Heart right ventricle (tissue), 16 donors: ENCODE measurements around the gene FUS. TPM values are rescaled to one million over a fixed set of nuclear protein-coding genes. Genes with fewer than 3 reads are reported as not detected.

Experiments used
- ATAC-seq, 8 donors: fragments of 200-7000 bp; cut with Tn5 transposase; one replicate each; pipeline ENCODE4 v1.9.1; 2020; ENCODE audit warnings: mild to moderate bottlenecking in 8 of 8, moderate library complexity in 8 of 8, moderate number of reproducible peaks in 1 of 8
- DNase-seq, 2 donors: peaks; one replicate each; pipeline ENCODE4 v3.0.0-alpha.2; 2020
- H3K27ac ChIP-seq, 10 donors: fragments of 200-600 bp; sonication (generic) in 2 of 10; one replicate each; pipeline versions ENCODE4 v1.5.0 to v1.8.0; 2020 to 2022; ENCODE audit warnings: mild to moderate bottlenecking in 3 of 10
- H3K27me3 ChIP-seq, 7 donors: fragments of 200-600 bp; one replicate each; pipeline ENCODE4 v1.8.0; 2021 to 2022; ENCODE audit warnings: mild to moderate bottlenecking in 2 of 7
- H3K36me3 ChIP-seq, 9 donors: fragments of 200-600 bp; sonication (generic) in 1 of 9; one replicate each; pipeline versions ENCODE4 v1.5.0 to v1.8.0; 2020 to 2022; ENCODE audit warnings: mild to moderate bottlenecking in 2 of 9
- H3K4me1 ChIP-seq, 9 donors: fragments of 200-600 bp; sonication (generic) in 1 of 9; one replicate each; pipeline versions ENCODE4 v1.5.0 to v1.8.0; 2020 to 2022; ENCODE audit warnings: mild to moderate bottlenecking in 4 of 9
- H3K4me3 ChIP-seq, 10 donors: fragments of 200-600 bp; sonication (generic) in 2 of 10; one replicate each; pipeline versions ENCODE4 v1.5.0 to v1.8.0; 2020 to 2022; ENCODE audit warnings: mild to moderate bottlenecking in 7 of 10, moderate library complexity in 2 of 10
- H3K9me3 ChIP-seq, 11 donors: fragments of 200-600 bp in 10 of 11; sonication (generic) in 2 of 11; one replicate each; pipeline versions ENCODE4 v1.5.0 to v1.8.0; 2013 to 2022; ENCODE audit warnings: mild to moderate bottlenecking in 2 of 11, control low read depth in 1 of 11, moderate library complexity in 1 of 11
- WGBS, 2 donors: extraction: QIAGEN DNeasy Blood & Tissue Kit; methylation state at CpG; one replicate each; pipeline ENCODE4 v1.1.7; 2013; ENCODE audit warnings: inconsistent platforms in 1 of 2; 5-methylcytosine and 5-hydroxymethylcytosine counted together
- intact Hi-C, 10 donors: fragments of 100-400 bp; cut with DNase I; formaldehyde crosslinking; loops; one replicate each; pipeline versions ENCODE4 v1.11.1 to v1.14.2; 2022
- polyA plus RNA-seq, 2 donors: library from polyadenylated mRNA; stranded (reverse); fragments of 200-250 nt; gene quantifications; one replicate each; pipeline ENCODE4 v1.2.3, GENCODE V29; 2013
- total RNA-seq, 10 donors: library from RNA; stranded (reverse); fragmentation: NEBNext Ultra II Directional in 3 of 10; extraction: Animal tissue kit (Norgen Biotek cat#: 25700) in 3 of 10; gene quantifications; one replicate each; pipeline versions ENCODE4 v1.2.1 to v1.2.4, GENCODE V29; 2021 to 2023
- TF ChIP-seq, protein P1 (sequence below), 9 donors: fragments of 200-600 bp; sonication (generic) in 2 of 9; IDR thresholded peaks; one replicate each; pipeline versions ENCODE4 v1.5.0 to v1.8.0; 2021 to 2022; ENCODE audit warnings: antibody characterized with exemption in 9 of 9, mild to moderate bottlenecking in 5 of 9, moderate library complexity in 1 of 9
- donor health status: Arrhythmogenic right ventricular cardiomyopathy.
- donor health status: ischemic (EF 13 %, LVEDD 7.1; RV severe dilation, severe dysfunction).
- donor health status: healthy with polysubstance abuse.
- donor health status: DM: no; HTN: yes; CAD: no.
- donor health status: DM: no; HTN: no; CAD: no.
- donor health status: ischemic (EF 25% LVEDD 6.9; RV normal size, moderate dysfunction).
- donor health status: ischemic (EF 25% LVEDD 5.7; RV mildly dilated, moderate dysfunction).
- donor health status: healthy.
- donor health status: DM: yes; HTN: yes; CAD: no.
- donor health status: Ischemic cardiomyopathy.
- donor health status: ischemic (EF 35%, LVEDD 5.7; RV mildly dilated, moderate dysfunction).
- donor health status: nonischemic (EF 11% LVEDD 7.7; RV severe dilation, severe dysfunction).
- donor health status: DM: yes; HTN: yes; CAD: no.
- donor health status: PGD.
- donor health status: ischemic (EF 29% LVEDD 5.4; RV normal size, mild dysfunction).
- donor health status: nonischemic (EF 23%, LVEDD 6.1; RV moderate dilation, normal function).

FUS gene
- total and polyA plus RNA-seq, 12 donors, result 116 to 240 (median 140) TPM

DNA sequence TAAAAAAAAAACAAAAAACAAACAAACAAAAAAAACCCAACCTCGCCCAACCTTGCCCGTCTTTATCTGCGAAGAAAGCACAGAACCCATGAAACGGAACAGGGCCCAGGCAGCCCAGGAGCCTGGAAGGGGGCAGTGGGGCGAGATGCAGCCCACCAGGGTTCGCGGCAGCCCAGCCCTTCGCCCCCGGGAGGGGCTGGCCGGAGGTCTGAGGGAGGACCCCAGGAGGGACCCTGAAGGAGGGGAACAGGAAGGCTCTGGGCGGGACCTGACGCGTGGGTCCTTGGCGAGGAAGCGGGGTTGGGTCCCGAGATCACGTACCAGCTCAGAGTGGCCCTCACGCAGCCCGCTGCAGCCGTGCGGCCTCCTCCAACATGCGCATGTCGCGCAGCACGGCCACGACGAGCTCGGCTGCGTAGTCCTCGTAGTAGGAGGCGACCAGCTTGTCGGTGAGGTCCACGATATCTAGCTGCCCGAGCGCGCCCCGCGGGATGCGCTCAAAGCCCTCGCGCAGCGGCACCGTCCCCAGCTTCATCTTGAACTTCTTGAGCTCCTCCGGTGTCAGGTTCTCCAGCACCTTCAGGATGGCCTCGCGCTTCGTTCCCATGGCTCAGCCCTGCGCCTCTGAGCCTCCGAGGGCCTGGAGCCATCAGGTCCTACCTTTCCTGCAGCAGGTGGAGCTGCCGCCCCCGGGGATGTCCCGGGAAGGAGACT is 36.6 kb downstream of the FUS start, which contains the start of gene PYDC1:
Gene PYDC1 (minus strand): TSS at position 714 of the 714 bp plus-strand sequence. CDS start 107 bp downstream, at position 607.
- peaks cover 9 to 34% (median 27%) of the 10 kb centered on the region in 9 donors for H3K4me1 ChIP-seq
- peak in 1 of 2 donors; percentile 20 for DNase-seq
- 6% methylated on average over 51 to 52 of the region's 52 CpGs for WGBS, 2 donors

DNA sequence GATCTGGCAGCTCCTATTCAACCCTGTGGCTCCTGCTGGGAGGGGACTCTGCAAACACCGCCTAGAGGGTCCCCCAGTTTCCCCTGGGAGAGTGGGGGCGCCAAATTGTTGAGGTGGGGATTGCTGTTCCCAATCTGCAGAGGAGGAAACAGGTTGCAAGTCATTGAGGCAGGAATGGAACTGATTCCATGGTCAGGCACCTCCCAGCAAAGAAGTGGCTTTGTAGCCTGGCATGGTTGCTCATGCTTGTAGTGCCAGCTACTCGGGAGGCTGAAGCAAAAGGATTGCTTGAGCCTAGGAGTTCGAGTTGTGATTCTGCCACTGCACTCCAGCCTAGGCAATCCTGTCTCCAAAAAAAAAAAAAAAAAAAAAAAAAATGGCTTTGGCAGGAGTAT is 37.2 kb downstream of the FUS start:
- TF ChIP-seq, protein P1, sequence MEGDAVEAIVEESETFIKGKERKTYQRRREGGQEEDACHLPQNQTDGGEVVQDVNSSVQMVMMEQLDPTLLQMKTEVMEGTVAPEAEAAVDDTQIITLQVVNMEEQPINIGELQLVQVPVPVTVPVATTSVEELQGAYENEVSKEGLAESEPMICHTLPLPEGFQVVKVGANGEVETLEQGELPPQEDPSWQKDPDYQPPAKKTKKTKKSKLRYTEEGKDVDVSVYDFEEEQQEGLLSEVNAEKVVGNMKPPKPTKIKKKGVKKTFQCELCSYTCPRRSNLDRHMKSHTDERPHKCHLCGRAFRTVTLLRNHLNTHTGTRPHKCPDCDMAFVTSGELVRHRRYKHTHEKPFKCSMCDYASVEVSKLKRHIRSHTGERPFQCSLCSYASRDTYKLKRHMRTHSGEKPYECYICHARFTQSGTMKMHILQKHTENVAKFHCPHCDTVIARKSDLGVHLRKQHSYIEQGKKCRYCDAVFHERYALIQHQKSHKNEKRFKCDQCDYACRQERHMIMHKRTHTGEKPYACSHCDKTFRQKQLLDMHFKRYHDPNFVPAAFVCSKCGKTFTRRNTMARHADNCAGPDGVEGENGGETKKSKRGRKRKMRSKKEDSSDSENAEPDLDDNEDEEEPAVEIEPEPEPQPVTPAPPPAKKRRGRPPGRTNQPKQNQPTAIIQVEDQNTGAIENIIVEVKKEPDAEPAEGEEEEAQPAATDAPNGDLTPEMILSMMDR (IDR thresholded peaks at IDR 0.05), result no peak
- no peak overlapping the region for H3K27ac ChIP-seq
- no peaks in the 10 kb centered on the region for H3K9me3 ChIP-seq
- 23 to 25% methylated on average over 4 of the region's 4 CpGs for WGBS, 2 donors
- H3K36me3 ChIP-seq, result no peaks in the 10 kb centered on the region
- peaks cover 0 to 68% (median 45%) of the 10 kb centered on the region in 7 donors for H3K27me3 ChIP-seq
- intact Hi-C loops, result no loop called here
- DNase-seq, result no peak
- H3K4me1 ChIP-seq, result peaks cover 9 to 34% (median 27%) of the 10 kb centered on the region in 9 donors
- no peak for ATAC-seq
- peak overlapping the region in 6 of 10 donors; percentile 40 to 62 (median 52) for H3K4me3 ChIP-seq

More for the DNA sequence above, 36.6 kb downstream of the FUS start, which contains the start of gene PYDC1:
- Histone ChIP-seq H3K9me3 (no peaks in the 10 kb centered on the region), H3K36me3 (no peaks in the 10 kb centered on the region), H3K27me3 (peaks cover 0 to 68% (median 45%) of the 10 kb centered on the region in 7 donors), H3K4me3 (peak within 1 kb of the TSS in 9 of 10 donors; percentile 40 to 62 (median 53)), H3K27ac (no peak within 1 kb of the TSS)
- TF ChIP-seq, protein P1 (IDR thresholded peaks at IDR 0.05), result no peak
- intact Hi-C loops, result no loop called here
- peak in 2 of 8 donors; percentile 14 to 19 for ATAC-seq

DNA sequence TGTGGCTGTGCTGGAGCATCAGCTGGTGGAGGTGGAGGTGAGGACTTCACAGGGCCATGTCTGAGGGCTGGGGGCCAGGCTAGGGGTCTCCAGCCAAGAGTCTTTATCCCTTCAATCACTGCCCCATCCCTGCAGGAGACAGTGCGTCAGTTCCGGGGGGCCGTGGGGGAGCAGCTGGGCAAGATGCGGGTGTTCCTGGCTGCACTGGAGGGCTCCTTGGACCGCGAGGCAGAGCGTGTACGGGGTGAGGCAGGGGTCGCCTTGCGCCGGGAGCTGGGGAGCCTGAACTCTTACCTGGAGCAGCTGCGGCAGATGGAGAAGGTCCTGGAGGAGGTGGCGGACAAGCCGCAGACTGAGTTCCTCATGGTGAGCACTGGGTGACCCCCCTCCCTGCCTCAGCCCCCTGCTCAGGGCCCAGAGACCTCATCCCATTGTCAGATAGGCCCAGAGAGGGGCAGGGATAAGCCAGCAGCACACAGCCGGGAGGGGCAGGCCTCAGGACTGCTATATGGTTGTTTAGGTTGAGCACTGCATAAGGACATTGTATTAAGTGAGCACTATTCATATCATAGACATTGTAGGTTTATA is 39.3 kb downstream of the FUS start:
- Histone ChIP-seq H3K27ac (no peak overlapping the region), H3K4me3 (no peak overlapping the region), H3K4me1 (peaks cover 9 to 30% (median 27%) of the 10 kb centered on the region in 9 donors), H3K27me3 (peaks cover 0 to 61% (median 45%) of the 10 kb centered on the region in 7 donors), H3K36me3 (no peaks in the 10 kb centered on the region), H3K9me3 (no peaks in the 10 kb centered on the region)
- TF ChIP-seq, protein P1 (IDR thresholded peaks at IDR 0.05), result no peak
- intact Hi-C loops, result no loop called here
- DNase-seq, result no peak
- 90% methylated on average over 15 of the region's 15 CpGs for WGBS, 2 donors
- no peak for ATAC-seq

DNA sequence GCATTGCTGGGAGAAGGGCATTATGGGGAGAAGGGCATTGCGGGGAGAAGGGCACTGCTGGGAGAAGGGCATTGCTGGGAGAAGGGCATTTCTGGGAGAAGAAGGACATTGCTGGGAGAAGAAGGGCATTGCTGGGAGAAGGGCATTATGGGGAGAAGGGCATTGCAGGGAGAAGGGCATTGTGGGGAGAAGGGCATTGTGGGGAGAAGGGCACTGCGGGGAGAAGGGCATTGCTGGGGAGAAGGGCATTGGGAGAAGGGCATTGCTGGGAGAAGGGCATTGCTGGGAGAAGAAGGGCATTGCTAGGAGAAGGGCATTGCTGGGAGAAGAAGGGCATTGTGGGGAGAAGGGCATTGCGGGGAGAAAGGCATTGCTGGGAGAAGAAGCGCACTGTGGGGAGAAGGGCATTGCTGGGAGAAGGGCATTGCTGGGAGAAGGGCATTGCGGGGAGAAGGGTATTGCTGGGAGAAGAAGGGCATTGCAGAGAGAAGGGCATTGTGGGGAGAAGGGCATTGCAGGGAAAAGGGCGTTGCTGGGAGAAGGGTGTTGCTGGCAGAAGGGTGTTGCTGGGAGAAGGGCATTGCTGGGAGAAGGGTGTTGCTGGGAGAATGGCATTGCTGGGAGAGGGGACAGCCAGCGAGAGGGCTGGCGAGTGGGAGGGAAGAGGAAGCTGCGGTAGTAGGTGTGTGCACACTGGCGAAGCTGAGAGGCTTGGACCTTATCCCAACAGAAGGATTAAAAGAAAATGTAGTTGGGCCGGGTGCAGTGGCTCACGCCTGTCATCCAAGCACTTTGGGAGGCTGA is 41.6 kb downstream of the FUS start:
- TF ChIP-seq, protein P1 (IDR thresholded peaks at IDR 0.05), result no peak
- Histone ChIP-seq H3K4me3 (no peak overlapping the region), H3K9me3 (no peaks in the 10 kb centered on the region), H3K4me1 (peaks cover 3 to 7% (median 6%) of the 10 kb centered on the region in 9 donors), H3K27me3 (peaks cover 0 to 44% (median 35%) of the 10 kb centered on the region in 7 donors), H3K36me3 (no peaks in the 10 kb centered on the region), H3K27ac (no peak overlapping the region)
- WGBS, 2 donors, result 73 to 81% methylated on average over 12 of the region's 12 CpGs
- ATAC-seq (no peak), DNase-seq (no peak)
- intact Hi-C loops, result no loop called here
